Hepatocyte (in vitro differentiated cells): ENCODE results near the gene B3GNT9.

Experiments used
- CTCF ChIP-seq: fragments of 200-600 bp; sonication (generic); IDR thresholded peaks from 2 replicates; pipeline ENCODE4 v1.5.1; 2016; ENCODE audit warnings: antibody characterized with exemption, mild to moderate bottlenecking; ENCODE audit not compliant: poor library complexity
- EZH2phosphoT487 ChIP-seq: fragments of 200-600 bp; sonication (generic); IDR thresholded peaks from one replicate; pipeline ENCODE4 v1.6.1; 2018; ENCODE audit warnings: antibody characterized with exemption, mild to moderate bottlenecking, low read depth, moderate library complexity; ENCODE audit not compliant: unreplicated experiment, severe bottlenecking

- TF ChIP-seq EZH2phosphoT487 (no peak), CTCF (no peak)
These were observed at the start of gene B3GNT9 for GRCh38 chr16:67150833-67151396.
